Skeletal muscle tissue (tissue), 4 donors: ENCODE results near the gene NPY1R. TPM values are rescaled to one million over a fixed set of nuclear protein-coding genes. Genes with fewer than 3 reads are reported as not detected.
A peak's percentile ranks its signal among the peaks of the same experiment; 100 is the strongest.

Source experiments
- H3K27ac ChIP-seq: one replicate; pipeline ENCODE4 v1.7.0; 2013; ENCODE audit warnings: mild to moderate bottlenecking, low read depth, low read length, inconsistent platforms
- H3K27me3 ChIP-seq, 3 donors: one replicate each; pipeline ENCODE4 v1.7.0; 2013; ENCODE audit warnings: low read length in 3 of 3; ENCODE audit not compliant: control insufficient read depth in 3 of 3, insufficient read depth in 3 of 3
- H3K36me3 ChIP-seq, 3 donors: one replicate each; pipeline ENCODE4 v1.7.0; 2013; ENCODE audit warnings: low read length in 3 of 3; ENCODE audit not compliant: control insufficient read depth in 3 of 3, insufficient read depth in 3 of 3
- H3K4me1 ChIP-seq, 3 donors: one replicate each; pipeline ENCODE4 v1.7.0; 2013; ENCODE audit warnings: low read length in 3 of 3, mild to moderate bottlenecking in 3 of 3; ENCODE audit not compliant: control insufficient read depth in 3 of 3, insufficient read depth in 3 of 3
- H3K4me3 ChIP-seq, 3 donors: one replicate each; pipeline ENCODE4 v1.7.0; 2013; ENCODE audit warnings: low read length in 3 of 3
- H3K9ac ChIP-seq, 3 donors: one replicate each; pipeline ENCODE4 v1.7.0; 2013; ENCODE audit warnings: low read length in 3 of 3, mild to moderate bottlenecking in 3 of 3, moderate library complexity in 2 of 3, low read depth in 1 of 3
- H3K9me3 ChIP-seq, 3 donors: one replicate each; pipeline ENCODE4 v1.7.0; 2013; ENCODE audit warnings: low read length in 3 of 3; ENCODE audit not compliant: control insufficient read depth in 3 of 3
- total RNA-seq: library from RNA; depleted of rRNA; stranded (reverse); fragments of >200 nt; gene quantifications from one replicate; pipeline ENCODE4 v1.2.3, GENCODE V29; 2014
- donor health status: Osteomylitis.

Gene NPY1R
- total RNA-seq, 1 donor from 2014 or later, result 9.9 TPM

- H3K27ac ChIP-seq, result peak within 1 kb of the TSS; percentile 13
Observed at GRCh38 chr4:163343604-163344146, 11.3 kb upstream of the NPY1R start, which contains the start of gene NPY5R. TSS of gene NPY5R (plus strand) at chr4:163343892. CDS start at chr4:163350274, 6,382 bp downstream.

GRCh38 chr4:163335384-163335783, 3.0 kb upstream of the NPY1R start:
- Histone ChIP-seq H3K27me3 (peaks cover 5 to 23% (median 12%) of the 10 kb centered on the region in 3 donors), H3K27ac (no peak overlapping the region), H3K4me1 (peaks cover 5 to 9% (median 6%) of the 10 kb centered on the region in 3 donors), H3K9me3 (no peaks in the 10 kb centered on the region), H3K36me3 (no peaks in the 10 kb centered on the region), H3K9ac (no peak overlapping the region), H3K4me3 (no peak overlapping the region)

More at GRCh38 chr4:163343604-163344146, 11.3 kb upstream of the NPY1R start, which contains the start of gene NPY5R:
- H3K4me1 ChIP-seq, result peaks cover 2 to 7% (median 2%) of the 10 kb centered on the region in 3 donors
- peak within 1 kb of the TSS; percentile 9 to 64 (median 49) for H3K4me3 ChIP-seq
- no peaks in the 10 kb centered on the region for H3K9me3 ChIP-seq
- peak within 1 kb of the TSS in 2 of 3 donors; percentile 29 to 61 for H3K9ac ChIP-seq
- H3K36me3 ChIP-seq, result no peaks in the 10 kb centered on the region
- H3K27me3 ChIP-seq, result peaks cover 24 to 27% (median 25%) of the 10 kb centered on the region in 3 donors

GRCh38 chr4:163331629-163332376, 593 bp downstream of the NPY1R start:
- Histone ChIP-seq H3K27me3 (peaks cover 5 to 20% (median 10%) of the 10 kb centered on the region in 3 donors), H3K9ac (peak overlapping the region; percentile 36 to 73 (median 70)), H3K27ac (no peak overlapping the region), H3K4me1 (peaks cover 5 to 9% (median 6%) of the 10 kb centered on the region in 3 donors), H3K4me3 (peak overlapping the region; percentile 72 to 87 (median 78)), H3K36me3 (no peaks in the 10 kb centered on the region), H3K9me3 (no peaks in the 10 kb centered on the region)

GRCh38 chr4:163330916-163331628, 1.3 kb downstream of the NPY1R start:
- Histone ChIP-seq H3K4me1 (peaks cover 5 to 9% (median 6%) of the 10 kb centered on the region in 3 donors), H3K36me3 (no peaks in the 10 kb centered on the region), H3K9me3 (no peaks in the 10 kb centered on the region), H3K27me3 (peaks cover 5 to 20% (median 10%) of the 10 kb centered on the region in 3 donors), H3K9ac (peak overlapping the region in 2 of 3 donors; percentile 12 to 73), H3K27ac (no peak overlapping the region), H3K4me3 (peak overlapping the region; percentile 72 to 87 (median 78))

GRCh38 chr4:163317110-163317509, 15.3 kb downstream of the NPY1R start:
- H3K9me3 ChIP-seq, result peaks cover 1 to 6% (median 3%) of the 10 kb centered on the region in 3 donors
- H3K27me3 ChIP-seq, result no peaks in the 10 kb centered on the region
- H3K9ac ChIP-seq, result no peak overlapping the region
- no peaks in the 10 kb centered on the region for H3K4me1 ChIP-seq
- no peaks in the 10 kb centered on the region for H3K36me3 ChIP-seq
- H3K4me3 ChIP-seq, result no peak overlapping the region
- H3K27ac ChIP-seq, result no peak overlapping the region

- H3K27me3 ChIP-seq, result no peaks in the 10 kb centered on the region
- H3K9me3 ChIP-seq, result no peaks in the 10 kb centered on the region
- no peaks in the 10 kb centered on the region for H3K36me3 ChIP-seq
- no peak overlapping the region for H3K9ac ChIP-seq
- no peak overlapping the region for H3K4me3 ChIP-seq
- no peak overlapping the region for H3K27ac ChIP-seq
- no peaks in the 10 kb centered on the region for H3K4me1 ChIP-seq
Observed at GRCh38 chr4:163309466-163309865, 22.9 kb downstream of the NPY1R start.

GRCh38 chr4:163303069-163303468, 29.3 kb downstream of the NPY1R start:
- H3K4me3 ChIP-seq, result no peak overlapping the region
- H3K9ac ChIP-seq, result no peak overlapping the region
- H3K27me3 ChIP-seq, result no peaks in the 10 kb centered on the region
- no peaks in the 10 kb centered on the region for H3K4me1 ChIP-seq
- H3K9me3 ChIP-seq, result peaks cover 0 to 4% (median 0%) of the 10 kb centered on the region in 3 donors
- H3K27ac ChIP-seq, result no peak overlapping the region
- no peaks in the 10 kb centered on the region for H3K36me3 ChIP-seq

- Histone ChIP-seq H3K9me3 (peaks cover 0 to 4% (median 0%) of the 10 kb centered on the region in 3 donors), H3K4me3 (no peak overlapping the region), H3K27ac (no peak overlapping the region), H3K36me3 (no peaks in the 10 kb centered on the region), H3K9ac (no peak overlapping the region), H3K27me3 (no peaks in the 10 kb centered on the region), H3K4me1 (no peaks in the 10 kb centered on the region)
Observed at GRCh38 chr4:163300445-163300844, 32.0 kb downstream of the NPY1R start.

GRCh38 chr4:163295138-163295537, 37.3 kb downstream of the NPY1R start:
- H3K4me1 ChIP-seq, result no peaks in the 10 kb centered on the region
- no peak overlapping the region for H3K27ac ChIP-seq
- H3K27me3 ChIP-seq, result no peaks in the 10 kb centered on the region
- no peaks in the 10 kb centered on the region for H3K36me3 ChIP-seq
- H3K4me3 ChIP-seq, result no peak overlapping the region
- H3K9ac ChIP-seq, result no peak overlapping the region
- H3K9me3 ChIP-seq, result peaks cover 0 to 4% (median 0%) of the 10 kb centered on the region in 3 donors
